ENCODE results near the gene NAALADL2.

The NAALADL2 gene

DNA sequence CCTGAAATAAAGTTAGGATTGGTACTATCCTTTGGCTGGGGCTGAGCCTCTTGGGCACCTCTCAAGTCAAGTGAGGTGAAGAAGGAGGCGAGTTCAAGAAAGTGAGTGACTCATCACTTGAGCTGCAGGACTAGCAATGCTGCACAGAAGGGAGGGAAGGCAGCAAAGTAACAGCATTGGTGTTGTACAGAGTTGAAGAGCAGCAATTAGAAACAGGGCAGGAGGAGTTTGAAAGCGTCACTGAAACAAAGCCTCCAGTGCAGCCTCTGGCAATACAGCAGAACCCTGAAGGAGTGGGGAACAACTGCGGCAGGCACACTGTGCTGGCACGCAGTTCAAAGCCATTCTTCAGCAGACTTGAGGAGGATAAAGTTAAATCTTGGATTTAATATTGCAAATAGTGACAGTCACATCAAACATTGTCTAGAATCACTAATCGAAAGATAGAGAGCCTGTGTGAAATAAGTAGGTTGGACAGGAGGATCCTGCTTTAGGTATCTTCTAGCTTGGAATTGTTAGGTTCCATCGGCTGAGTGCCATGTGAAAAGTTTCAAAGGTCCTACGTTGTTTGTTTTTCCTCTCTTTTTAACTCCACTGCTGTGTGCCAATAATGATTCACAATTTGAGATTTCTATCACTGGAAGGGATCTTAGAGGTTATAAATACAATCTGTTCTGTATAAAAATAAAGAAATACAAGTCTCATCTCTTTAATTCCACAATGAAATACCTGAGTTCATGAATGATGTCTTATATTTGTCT is 479.8 kb downstream of the NAALADL2 start:
- DNase-seq (ENCODE audit: low read depth): peak; percentile 40
- H3K4me3 ChIP-seq (ENCODE audit: low read length): no peak overlapping the region

GRCh38 chr3:175340338-175341015 is 481.3 kb downstream of the NAALADL2 start:
- DNase-seq (ENCODE audit: low read depth): no peak
- TF ChIP-seq, protein P1, sequence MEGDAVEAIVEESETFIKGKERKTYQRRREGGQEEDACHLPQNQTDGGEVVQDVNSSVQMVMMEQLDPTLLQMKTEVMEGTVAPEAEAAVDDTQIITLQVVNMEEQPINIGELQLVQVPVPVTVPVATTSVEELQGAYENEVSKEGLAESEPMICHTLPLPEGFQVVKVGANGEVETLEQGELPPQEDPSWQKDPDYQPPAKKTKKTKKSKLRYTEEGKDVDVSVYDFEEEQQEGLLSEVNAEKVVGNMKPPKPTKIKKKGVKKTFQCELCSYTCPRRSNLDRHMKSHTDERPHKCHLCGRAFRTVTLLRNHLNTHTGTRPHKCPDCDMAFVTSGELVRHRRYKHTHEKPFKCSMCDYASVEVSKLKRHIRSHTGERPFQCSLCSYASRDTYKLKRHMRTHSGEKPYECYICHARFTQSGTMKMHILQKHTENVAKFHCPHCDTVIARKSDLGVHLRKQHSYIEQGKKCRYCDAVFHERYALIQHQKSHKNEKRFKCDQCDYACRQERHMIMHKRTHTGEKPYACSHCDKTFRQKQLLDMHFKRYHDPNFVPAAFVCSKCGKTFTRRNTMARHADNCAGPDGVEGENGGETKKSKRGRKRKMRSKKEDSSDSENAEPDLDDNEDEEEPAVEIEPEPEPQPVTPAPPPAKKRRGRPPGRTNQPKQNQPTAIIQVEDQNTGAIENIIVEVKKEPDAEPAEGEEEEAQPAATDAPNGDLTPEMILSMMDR (conservative IDR thresholded peaks at IDR 0.05; ENCODE audit: low read depth, low read length): no peak
- no peak overlapping the region for H3K4me3 ChIP-seq (ENCODE audit: low read length)

More for the DNA sequence above, 479.8 kb downstream of the NAALADL2 start:
- TF ChIP-seq, protein P1 (conservative IDR thresholded peaks at IDR 0.05; ENCODE audit: low read depth, low read length): no peak

- H3K4me3 ChIP-seq (ENCODE audit: low read length): no peak overlapping the region
- TF ChIP-seq, protein P1 (conservative IDR thresholded peaks at IDR 0.05; ENCODE audit: low read depth, low read length): no peak
- DNase-seq (ENCODE audit: low read depth): peak; percentile 81
These were observed 483.1 kb downstream of the NAALADL2 start for GRCh38 chr3:175342196-175342595.

GRCh38 chr3:175343946-175344345 is 484.8 kb downstream of the NAALADL2 start:
- no peak for DNase-seq (ENCODE audit: low read depth)
- TF ChIP-seq, protein P1 (conservative IDR thresholded peaks at IDR 0.05; ENCODE audit: low read depth, low read length): no peak
- H3K4me3 ChIP-seq (ENCODE audit: low read length): no peak overlapping the region

DNA sequence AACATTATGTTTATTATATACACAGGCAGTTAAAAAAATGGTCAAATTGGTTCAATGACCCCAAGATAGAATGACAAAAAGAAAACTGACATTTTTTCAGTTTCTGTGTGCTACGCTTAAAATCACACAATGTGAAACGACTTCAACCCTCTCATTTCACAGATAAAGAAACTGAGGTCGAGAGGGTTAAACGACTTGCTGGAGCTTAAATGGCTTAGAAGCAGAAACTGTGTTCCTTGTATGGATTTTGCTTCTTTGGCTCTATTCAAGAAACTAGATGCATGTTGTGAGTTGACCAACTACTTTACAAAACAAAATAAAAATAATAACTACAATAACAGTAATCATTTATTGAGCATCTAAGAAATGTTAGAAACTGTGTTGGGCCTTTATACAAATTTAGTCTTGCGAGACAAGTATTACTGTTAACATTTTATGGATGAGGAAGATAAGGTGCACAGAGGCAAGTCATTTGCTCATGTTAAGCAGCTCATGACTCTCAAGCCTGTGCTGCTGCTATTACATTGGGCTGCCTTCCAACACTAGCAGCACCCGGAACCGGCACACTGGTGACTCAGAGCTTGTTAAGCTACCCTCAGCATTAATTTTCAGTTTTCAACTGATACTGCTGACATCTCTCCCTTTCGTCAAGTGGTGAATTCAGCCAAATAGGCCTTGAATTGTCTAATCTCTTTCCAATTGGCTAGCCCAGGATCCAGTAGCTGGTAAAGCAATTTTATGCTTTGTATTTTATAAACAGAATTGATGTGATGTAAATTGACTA is 487.6 kb downstream of the NAALADL2 start:
- peak; percentile 98 for DNase-seq (ENCODE audit: low read depth)

DNA sequence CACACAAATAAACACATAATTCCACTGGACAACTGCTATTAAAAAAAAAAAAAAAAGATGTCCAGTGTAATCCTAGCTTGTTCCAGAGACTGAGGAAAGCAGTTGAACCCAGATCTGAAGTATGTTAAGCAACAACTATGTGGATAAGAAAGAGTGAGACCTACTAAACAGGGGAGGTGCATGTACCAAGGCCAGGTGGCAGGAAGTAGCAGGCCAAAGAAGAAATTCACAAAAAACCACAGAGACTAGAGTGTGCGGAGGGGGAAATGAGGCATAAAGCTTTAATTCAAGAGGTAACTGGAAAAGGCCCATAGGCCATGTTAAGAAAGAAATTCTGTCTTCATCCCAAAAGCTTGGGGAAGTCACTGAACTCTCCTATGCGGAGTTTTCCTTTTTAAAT is 490.0 kb downstream of the NAALADL2 start:
- no peak overlapping the region for H3K4me3 ChIP-seq (ENCODE audit: low read length)
- TF ChIP-seq, protein P1 (conservative IDR thresholded peaks at IDR 0.05; ENCODE audit: low read depth, low read length): no peak
- no peak for DNase-seq (ENCODE audit: low read depth)

More for the DNA sequence above, 487.6 kb downstream of the NAALADL2 start:
- H3K4me3 ChIP-seq (ENCODE audit: low read length): no peak overlapping the region
- TF ChIP-seq, protein P1 (conservative IDR thresholded peaks at IDR 0.05; ENCODE audit: low read depth, low read length): no peak

Data from retinal pigment epithelial cell (primary cell).